Subcutaneous abdominal adipose tissue (tissue), 5 donors: ENCODE measurements around the gene CCS.

Source experiments
- H3K27ac ChIP-seq: one replicate; pipeline ENCODE4 v1.7.0; 2013; ENCODE audit warnings: low read depth, mild to moderate bottlenecking, inconsistent platforms, low read length, moderate library complexity
- H3K27me3 ChIP-seq, 5 donors: one replicate each; pipeline ENCODE4 v1.7.0; 2013; ENCODE audit warnings: low read length in 5 of 5, inconsistent platforms in 1 of 5; ENCODE audit not compliant: control insufficient read depth in 5 of 5, insufficient read depth in 4 of 5
- H3K36me3 ChIP-seq, 5 donors: one replicate each; pipeline ENCODE4 v1.7.0; 2013; ENCODE audit warnings: low read length in 5 of 5; ENCODE audit not compliant: control insufficient read depth in 5 of 5, insufficient read depth in 5 of 5
- H3K4me1 ChIP-seq, 5 donors: one replicate each; pipeline ENCODE4 v1.7.0; 2013; ENCODE audit warnings: low read length in 5 of 5, mild to moderate bottlenecking in 3 of 5, moderate library complexity in 1 of 5; ENCODE audit not compliant: control insufficient read depth in 5 of 5, insufficient read depth in 5 of 5
- H3K4me3 ChIP-seq, 5 donors: one replicate each; pipeline ENCODE4 v1.7.0; 2013; ENCODE audit warnings: low read length in 5 of 5, low read depth in 1 of 5
- H3K9ac ChIP-seq, 5 donors: one replicate each; pipeline ENCODE4 v1.7.0; 2013; ENCODE audit warnings: low read length in 5 of 5, mild to moderate bottlenecking in 4 of 5, moderate library complexity in 3 of 5
- H3K9me3 ChIP-seq, 5 donors: one replicate each; pipeline ENCODE4 v1.7.0; 2013; ENCODE audit warnings: low read length in 5 of 5; ENCODE audit not compliant: control insufficient read depth in 5 of 5
- donor health status: healthy.
- donor health status: healthy.
- donor health status: healthy.
- donor health status: healthy.
- donor health status: healthy.

The CCS gene

GRCh38 chr11:66619080-66619554 is 26.1 kb downstream of the CCS start:
- Histone ChIP-seq H3K27ac (peak overlapping the region; percentile 97), H3K9me3 (no peaks in the 10 kb centered on the region), H3K9ac (peak overlapping the region; percentile 3 to 98 (median 94))

GRCh38 chr11:66624450-66624849 is 31.5 kb downstream of the CCS start:
- Histone ChIP-seq H3K27ac (no peak overlapping the region), H3K9me3 (no peaks in the 10 kb centered on the region), H3K4me1 (peaks cover 6 to 69% (median 53%) of the 10 kb centered on the region in 5 donors), H3K9ac (peak overlapping the region in 1 of 5 donors; percentile 4), H3K4me3 (no peak overlapping the region), H3K27me3 (no peaks in the 10 kb centered on the region), H3K36me3 (peaks cover 14 to 68% (median 65%) of the 10 kb centered on the region in 5 donors)

More at GRCh38 chr11:66619080-66619554, 26.1 kb downstream of the CCS start:
- Histone ChIP-seq H3K4me1 (peaks cover 9 to 66% (median 62%) of the 10 kb centered on the region in 5 donors), H3K4me3 (peak overlapping the region; percentile 75 to 100 (median 99)), H3K36me3 (peaks cover 4 to 15% (median 13%) of the 10 kb centered on the region in 5 donors), H3K27me3 (no peaks in the 10 kb centered on the region)

DNA sequence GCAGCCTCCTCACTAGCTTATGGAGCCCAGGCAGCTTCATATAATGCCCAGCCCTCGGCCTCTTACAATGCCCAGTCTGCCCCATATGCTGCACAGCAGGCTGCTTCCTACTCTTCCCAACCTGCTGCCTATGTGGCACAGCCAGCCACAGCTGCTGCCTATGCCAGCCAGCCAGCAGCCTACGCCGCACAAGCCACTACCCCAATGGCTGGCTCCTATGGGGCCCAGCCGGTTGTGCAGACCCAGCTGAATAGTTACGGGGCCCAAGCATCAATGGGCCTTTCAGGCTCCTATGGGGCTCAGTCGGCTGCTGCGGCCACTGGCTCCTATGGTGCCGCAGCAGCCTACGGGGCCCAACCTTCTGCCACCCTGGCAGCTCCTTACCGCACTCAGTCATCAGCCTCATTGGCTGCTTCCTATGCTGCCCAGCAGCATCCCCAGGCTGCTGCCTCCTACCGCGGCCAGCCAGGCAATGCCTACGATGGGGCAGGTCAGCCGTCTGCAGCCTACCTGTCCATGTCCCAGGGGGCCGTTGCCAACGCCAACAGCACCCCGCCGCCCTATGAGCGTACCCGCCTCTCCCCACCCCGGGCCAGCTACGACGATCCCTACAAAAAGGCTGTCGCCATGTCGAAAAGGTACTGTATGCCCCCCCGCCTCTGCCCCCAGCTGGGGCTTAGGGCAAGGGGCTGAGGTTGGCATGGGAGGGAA is 32.2 kb downstream of the CCS start:
- Histone ChIP-seq H3K9ac (no peak overlapping the region), H3K27ac (no peak overlapping the region), H3K27me3 (no peaks in the 10 kb centered on the region), H3K4me3 (no peak overlapping the region), H3K9me3 (no peaks in the 10 kb centered on the region), H3K36me3 (peaks cover 15 to 75% (median 68%) of the 10 kb centered on the region in 5 donors), H3K4me1 (peaks cover 6 to 65% (median 49%) of the 10 kb centered on the region in 5 donors)

DNA sequence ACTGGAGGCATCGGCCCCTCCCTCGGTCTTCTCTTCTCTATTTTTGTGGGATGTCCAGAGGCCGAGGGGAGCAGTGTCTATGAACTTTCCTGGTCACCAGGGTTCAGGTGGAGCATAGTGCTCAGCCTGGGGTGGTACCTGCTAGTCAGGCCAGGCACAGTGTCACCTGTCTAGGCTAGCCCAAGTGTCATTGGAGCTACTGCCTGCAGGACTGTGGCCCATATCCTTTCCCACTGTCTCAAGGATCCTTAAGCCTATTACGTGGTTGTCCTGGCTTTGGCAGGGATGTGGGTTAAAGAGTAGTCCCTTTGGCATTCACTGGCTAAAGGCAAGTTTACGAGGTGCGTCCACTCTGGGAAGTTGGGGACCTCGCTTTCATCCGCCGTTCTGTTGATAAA is 32.8 kb downstream of the CCS start:
- peak overlapping the region in 1 of 5 donors; percentile 22 for H3K9ac ChIP-seq
- H3K9me3 ChIP-seq: no peaks in the 10 kb centered on the region
- peaks cover 6 to 60% (median 46%) of the 10 kb centered on the region in 5 donors for H3K4me1 ChIP-seq
- no peaks in the 10 kb centered on the region for H3K27me3 ChIP-seq
- H3K27ac ChIP-seq: no peak overlapping the region
- no peak overlapping the region for H3K4me3 ChIP-seq
- H3K36me3 ChIP-seq: peaks cover 15 to 80% (median 68%) of the 10 kb centered on the region in 5 donors

DNA sequence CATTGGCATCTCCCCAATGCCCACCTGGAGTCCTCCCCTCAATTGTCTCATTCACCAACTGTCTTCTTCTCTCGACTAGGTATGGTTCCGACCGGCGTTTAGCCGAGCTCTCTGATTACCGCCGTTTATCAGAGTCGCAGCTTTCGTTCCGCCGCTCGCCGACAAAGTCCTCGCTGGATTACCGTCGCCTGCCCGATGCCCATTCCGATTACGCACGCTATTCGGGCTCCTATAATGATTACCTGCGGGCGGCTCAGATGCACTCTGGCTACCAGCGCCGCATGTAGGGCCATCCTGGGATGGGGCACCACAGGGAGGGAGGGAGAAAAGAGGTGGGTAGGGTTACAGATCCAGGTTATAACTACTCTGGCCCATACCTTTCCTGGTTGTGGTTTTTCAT is 33.4 kb downstream of the CCS start:
- Histone ChIP-seq H3K4me1 (peaks cover 6 to 53% (median 40%) of the 10 kb centered on the region in 5 donors), H3K36me3 (peaks cover 15 to 80% (median 68%) of the 10 kb centered on the region in 5 donors), H3K27ac (no peak overlapping the region), H3K4me3 (no peak overlapping the region), H3K27me3 (no peaks in the 10 kb centered on the region), H3K9me3 (no peaks in the 10 kb centered on the region), H3K9ac (no peak overlapping the region)

DNA sequence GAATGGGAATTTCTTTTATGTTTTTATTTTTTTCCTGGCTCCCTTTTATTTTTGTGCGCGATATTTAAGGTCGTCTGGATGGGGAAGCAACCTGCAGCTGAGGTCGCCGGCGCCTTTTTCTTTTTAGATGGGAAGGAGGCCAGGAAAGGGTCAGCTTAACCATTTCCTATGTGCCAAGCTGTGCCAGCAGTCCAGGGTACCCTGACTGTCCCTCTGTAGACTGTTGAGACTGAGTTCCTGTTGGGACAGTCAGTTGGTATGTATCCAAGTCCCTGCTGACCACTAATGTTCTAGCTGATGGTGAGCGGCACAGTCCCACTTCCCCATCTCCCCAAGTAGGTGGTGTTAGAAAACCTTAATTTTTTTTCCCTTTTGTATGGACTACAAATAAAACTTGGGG is 33.9 kb downstream of the CCS start:
- Histone ChIP-seq H3K9ac (no peak overlapping the region), H3K27ac (no peak overlapping the region), H3K36me3 (peaks cover 15 to 80% (median 68%) of the 10 kb centered on the region in 5 donors), H3K9me3 (no peaks in the 10 kb centered on the region), H3K4me3 (no peak overlapping the region), H3K27me3 (no peaks in the 10 kb centered on the region), H3K4me1 (peaks cover 6 to 52% (median 36%) of the 10 kb centered on the region in 5 donors)

- no peaks in the 10 kb centered on the region for H3K27me3 ChIP-seq
- no peak overlapping the region for H3K27ac ChIP-seq
- H3K9me3 ChIP-seq: no peaks in the 10 kb centered on the region
- H3K9ac ChIP-seq: no peak overlapping the region
- H3K36me3 ChIP-seq: peaks cover 10 to 75% (median 64%) of the 10 kb centered on the region in 5 donors
- H3K4me1 ChIP-seq: peaks cover 6 to 47% (median 31%) of the 10 kb centered on the region in 5 donors
- no peak overlapping the region for H3K4me3 ChIP-seq
Observed at GRCh38 chr11:66628061-66628603, 35.1 kb downstream of the CCS start.

GRCh38 chr11:66629356-66629755 is 36.4 kb downstream of the CCS start:
- Histone ChIP-seq H3K4me3 (no peak overlapping the region), H3K27ac (no peak overlapping the region), H3K9ac (no peak overlapping the region), H3K4me1 (peaks cover 0 to 36% (median 24%) of the 10 kb centered on the region in 5 donors), H3K9me3 (no peaks in the 10 kb centered on the region), H3K36me3 (peaks cover 10 to 67% (median 57%) of the 10 kb centered on the region in 5 donors), H3K27me3 (no peaks in the 10 kb centered on the region)

GRCh38 chr11:66631883-66632282 is 38.9 kb downstream of the CCS start:
- no peaks in the 10 kb centered on the region for H3K27me3 ChIP-seq
- H3K4me3 ChIP-seq: no peak overlapping the region
- no peak overlapping the region for H3K9ac ChIP-seq
- peaks cover 10 to 46% (median 32%) of the 10 kb centered on the region in 5 donors for H3K36me3 ChIP-seq
- peaks cover 0 to 14% (median 7%) of the 10 kb centered on the region in 5 donors for H3K4me1 ChIP-seq
- H3K27ac ChIP-seq: no peak overlapping the region
- no peaks in the 10 kb centered on the region for H3K9me3 ChIP-seq

- Histone ChIP-seq H3K27ac (no peak overlapping the region), H3K27me3 (no peaks in the 10 kb centered on the region), H3K9me3 (no peaks in the 10 kb centered on the region), H3K4me3 (no peak overlapping the region), H3K4me1 (peaks cover 0 to 14% (median 12%) of the 10 kb centered on the region in 5 donors), H3K36me3 (peaks cover 10 to 35% (median 22%) of the 10 kb centered on the region in 5 donors), H3K9ac (no peak overlapping the region)
Observed at GRCh38 chr11:66632952-66633351, 40.0 kb downstream of the CCS start.
